HG02759 (cell line): ENCODE measurements around the gene PNPLA7.
"Not testable (repeated sequence)": the region's sequence is repeated elsewhere in the genome, so short reads cannot be mapped to it uniquely, and the experiment has no call there.

Experiments
- ATAC-seq: cut with Tn5 transposase; IDR thresholded peaks from one replicate; pipeline ENCODE4 v1.9.1; 2021; ENCODE audit warnings: mild to moderate bottlenecking, moderate library complexity; ENCODE audit not compliant: unreplicated experiment

PNPLA7 gene

DNA sequence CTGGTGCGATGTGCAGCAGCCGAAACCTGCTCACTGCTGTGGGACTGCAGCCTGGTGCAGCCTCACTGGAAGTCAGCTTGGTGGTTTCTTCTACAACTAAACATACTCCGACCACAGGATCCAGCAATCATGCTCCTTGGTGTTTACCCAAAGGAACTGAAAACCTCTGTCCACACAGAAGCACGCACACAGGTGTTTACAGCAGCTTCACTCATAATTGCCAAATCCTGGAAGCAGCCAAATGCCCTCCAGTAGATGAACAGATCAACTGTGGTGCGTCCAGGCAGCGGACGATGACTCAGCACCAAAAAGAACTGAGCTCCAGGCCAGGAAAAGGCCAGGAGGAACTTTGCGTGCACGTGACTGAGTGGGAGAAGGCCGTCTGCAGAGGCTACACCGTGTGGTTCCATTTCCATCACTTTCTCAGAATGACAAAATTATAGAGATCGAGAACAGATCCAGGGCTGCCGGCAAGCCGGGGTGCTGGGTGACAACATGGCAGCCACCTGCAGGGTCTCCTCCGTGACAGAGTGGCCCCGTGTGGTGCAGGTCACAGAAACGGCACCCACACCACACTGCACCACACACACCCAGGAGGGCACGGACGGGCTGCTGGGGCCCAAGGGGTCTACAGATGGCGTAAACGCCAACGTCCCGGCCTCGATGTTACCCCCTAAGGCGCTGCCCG lies 68.0 kb downstream of the PNPLA7 start:
- no peak for ATAC-seq

DNA sequence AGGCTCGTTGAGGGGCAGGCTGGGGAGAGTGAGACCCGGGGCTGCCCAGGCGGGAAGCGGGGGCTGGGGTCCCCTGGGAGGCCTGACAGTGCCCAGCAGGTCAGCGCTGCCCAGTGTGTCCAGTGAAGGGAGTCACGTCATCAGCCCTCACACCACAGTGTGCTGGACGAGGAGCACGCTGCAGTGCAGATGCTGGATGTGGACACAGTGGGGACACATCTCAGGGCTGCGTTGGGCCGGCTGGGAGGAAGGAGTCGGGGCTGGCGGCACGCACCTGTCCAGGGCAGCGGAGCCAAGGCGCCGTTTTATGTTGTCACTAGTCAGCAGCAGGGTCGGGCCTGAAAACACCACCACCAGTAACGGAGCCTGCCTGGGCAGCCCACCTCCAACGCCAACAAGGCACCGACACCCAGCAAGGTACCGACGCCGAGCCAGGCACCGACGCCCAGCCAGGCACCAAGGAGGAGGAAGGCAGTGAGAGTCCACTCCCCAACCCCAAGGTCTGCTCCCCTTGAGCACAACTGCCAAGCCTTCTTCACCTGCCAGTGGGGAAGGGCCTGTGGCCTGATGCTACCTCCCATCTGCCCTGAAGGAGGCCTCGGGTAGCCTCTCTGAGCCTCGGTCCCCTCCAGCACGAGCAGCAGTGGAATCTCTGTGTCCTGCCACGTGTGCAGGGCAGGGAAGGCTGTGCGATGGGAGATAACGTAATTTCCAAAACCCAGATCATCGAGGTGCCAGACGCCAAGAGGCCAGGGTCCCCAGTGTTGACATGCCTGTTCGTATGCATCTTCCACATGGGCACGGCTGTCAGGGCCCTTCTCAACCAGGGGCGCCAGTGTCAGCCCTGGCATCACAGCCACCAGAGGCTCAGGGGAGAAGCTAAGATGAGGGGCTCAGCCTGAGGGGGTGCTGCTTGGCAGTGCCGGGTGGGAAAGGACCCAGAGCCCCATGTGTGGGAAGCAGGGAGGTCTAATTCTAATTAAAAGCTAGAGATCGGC lies 69.2 kb downstream of the PNPLA7 start:
- ATAC-seq: no peak

DNA sequence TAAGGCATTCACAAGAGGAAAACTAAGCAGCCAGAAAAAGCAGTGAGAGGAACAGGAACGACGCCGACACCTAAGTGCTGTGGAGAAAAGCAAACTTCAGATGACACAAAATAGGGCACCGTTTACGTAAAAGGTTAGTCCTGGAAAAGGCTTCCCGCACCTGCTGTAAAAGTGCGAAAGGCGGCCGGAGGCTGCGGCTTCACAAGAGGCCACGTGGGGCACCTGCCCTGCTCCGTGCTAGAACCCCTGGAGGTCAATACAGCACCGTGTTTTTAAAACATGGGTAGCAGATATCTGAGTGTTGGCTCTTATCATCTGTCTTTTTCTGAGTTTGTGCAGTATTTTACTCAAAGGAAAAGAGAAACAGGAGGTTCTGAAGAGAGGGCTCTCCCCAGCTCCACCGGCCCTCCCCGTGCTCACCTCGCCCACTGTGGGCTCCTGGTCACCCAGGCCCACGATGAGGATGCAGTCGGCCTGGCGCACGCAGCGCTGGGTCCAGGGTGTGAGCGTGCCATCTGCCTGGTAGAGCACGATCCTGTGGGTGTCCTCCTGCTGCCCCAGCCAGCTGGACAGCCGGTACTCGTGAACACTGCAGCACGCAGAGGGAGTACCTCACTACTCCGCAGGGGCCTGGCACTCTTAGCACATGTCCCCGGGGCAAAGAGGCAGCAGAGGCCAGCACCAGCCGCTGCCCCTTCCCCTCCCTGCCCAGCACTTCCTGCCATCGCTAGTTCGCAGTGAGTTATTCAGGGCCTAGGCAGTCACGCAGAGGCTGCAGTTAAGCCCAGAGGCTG lies 70.1 kb downstream of the PNPLA7 start:
- ATAC-seq: no peak

DNA sequence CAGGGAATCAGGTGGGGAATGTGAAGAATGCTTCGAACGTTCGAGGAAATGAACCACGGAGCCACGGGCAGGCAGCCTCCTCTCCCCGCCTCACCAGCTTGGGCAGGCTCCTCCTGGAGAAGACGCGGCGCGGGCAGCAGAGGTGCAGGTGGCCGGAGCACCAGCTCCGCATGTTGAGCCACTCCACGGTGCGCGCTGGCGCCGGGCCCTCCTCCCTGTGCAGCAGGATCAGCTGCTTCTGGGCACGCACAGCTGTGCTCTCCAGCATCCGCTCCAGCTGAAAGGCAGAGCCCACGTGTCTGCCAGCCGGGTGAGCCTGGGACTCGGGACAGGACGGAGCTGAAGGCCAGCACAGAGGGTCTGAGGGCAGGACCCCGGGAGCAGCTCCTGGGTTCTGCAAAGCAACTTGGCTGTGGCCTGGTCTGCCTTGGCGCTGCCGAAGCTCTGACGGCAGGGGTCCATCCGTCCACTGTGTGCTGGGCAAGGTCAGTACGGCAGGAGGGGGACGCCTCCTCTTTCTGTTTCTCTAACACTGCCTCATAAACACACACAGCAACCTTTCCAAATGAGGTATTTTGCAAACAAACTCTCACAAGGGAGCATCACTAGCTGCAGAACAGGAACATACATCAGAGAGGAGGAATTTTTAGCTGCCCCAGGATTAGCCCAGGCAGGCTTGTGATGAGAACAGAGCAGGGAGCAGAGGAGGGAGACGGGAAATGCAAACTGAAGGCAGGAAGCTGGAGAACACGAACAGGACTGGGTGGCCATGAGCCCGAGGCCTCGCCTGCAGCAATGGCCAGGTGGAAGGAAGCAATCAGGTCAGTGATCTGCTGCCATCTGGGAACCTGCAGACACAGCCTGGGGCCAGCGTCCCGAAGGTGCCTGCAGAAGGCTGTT lies 71.0 kb downstream of the PNPLA7 start:
- ATAC-seq: no peak

DNA sequence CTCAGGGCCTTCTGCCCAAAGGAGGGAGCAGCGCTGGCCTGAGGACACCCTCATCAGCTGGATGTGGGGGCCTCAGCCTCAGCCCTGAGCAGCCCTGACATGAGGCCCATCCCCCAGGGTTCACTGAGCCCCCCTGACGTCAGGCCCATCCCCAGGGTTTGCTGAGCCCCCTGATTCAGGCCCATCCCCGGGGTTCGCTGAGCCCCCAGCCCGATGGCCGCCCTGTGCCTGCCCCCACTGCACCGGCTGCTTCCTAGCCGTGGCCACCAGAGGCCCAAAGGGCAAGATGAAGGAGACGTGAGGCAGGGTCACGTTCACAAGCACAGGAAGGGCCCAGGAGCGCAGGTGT lies 71.6 kb downstream of the PNPLA7 start:
- no peak for ATAC-seq

DNA sequence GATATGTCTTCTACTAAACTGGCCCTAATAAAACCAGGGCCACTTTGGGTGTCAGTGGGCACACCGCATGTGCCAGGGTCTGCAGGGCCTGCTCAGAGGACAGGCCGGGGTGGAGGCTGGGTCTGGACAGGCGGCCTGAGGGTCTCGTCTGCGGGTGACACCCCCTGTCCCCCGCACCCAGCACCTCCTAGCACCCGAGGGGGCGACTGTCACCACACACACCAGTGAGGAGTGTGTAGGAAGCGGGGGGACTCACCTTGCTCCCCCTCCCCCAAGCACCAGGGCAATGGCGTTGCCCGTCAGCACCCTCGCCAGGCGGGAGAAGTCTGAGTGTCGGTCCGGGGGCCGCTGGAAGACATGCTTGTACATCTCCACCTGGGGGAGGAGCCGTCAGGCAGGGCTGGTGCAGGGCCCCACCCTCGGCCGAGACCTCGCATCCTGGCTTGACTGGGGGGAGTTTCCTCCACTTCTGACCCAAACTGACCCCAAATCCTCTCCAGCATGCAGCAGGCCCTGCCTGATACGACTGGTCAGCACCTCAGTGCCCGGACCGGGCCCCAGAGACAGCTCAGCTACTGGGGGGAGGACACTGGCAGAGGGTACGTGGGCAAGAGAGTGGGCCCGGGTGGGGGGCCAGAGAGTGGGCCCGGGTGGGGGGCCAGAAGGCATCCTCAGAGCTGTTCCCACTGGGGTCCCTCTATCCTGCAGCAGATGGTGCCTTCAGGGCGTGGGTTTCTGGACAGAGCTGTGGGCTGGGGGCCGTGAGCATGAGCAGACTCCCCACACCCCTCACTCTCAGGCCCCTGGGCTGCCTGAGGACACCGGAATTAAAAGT lies 72.2 kb downstream of the PNPLA7 start:
- ATAC-seq: no peak

DNA sequence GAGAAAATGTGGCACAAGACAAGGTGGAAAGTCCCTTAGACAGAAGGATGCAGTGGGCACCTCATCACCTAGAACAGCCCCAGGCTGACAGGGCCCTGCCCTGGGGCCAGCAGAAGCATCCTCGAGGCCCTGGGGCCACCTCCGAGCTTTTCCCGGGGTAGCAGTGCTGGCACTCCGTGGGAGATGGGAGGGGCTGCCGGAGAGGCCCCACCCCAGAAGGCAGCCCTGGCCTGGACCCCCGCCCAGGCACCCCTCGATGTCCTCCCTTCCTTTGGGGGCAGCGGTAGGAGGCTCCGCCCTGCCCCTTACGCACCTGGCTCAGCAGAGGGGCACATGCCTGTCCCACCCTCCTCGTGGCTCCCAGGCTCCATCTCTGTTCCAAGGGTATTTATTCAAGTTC lies 73.3 kb downstream of the PNPLA7 start:
- ATAC-seq: no peak

DNA sequence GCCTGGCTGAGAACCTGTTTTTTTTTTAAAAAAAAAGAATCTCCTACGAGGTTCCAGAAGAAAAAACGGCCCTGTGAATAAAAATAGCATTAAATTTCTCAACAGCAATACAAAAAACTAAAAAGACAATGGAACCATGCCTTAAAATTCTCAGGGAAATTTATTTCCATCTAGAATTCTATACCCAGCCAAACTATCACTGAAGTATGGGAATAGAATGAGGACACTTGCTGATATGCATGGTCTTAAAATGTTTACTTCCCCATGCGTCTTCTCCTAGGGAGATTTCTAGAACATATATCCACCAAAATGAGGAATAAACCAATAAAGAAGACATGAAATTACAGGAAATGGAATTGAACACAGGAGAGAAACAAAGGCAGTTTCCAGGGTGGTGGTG lies 74.5 kb downstream of the PNPLA7 start:
- ATAC-seq: no peak

DNA sequence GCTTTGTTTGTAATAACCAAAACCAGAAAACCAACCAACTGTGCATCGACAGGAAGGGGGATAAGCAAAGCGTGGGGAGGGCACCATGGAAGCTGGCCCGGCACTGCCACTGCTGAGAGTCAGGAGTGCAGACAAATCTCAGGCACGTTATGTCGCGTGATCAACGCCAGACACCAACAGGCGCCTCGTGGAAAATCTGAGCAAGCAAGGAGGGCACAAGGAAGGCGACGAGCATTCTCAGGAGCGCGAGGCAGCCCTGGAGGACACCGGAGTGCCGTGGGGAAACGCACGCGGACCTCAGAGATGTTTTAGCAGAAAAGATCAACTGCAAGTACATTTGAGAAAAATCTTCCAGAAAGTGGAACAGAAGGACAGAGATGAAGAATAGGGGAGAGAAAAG lies 75.9 kb downstream of the PNPLA7 start:
- no peak for ATAC-seq

DNA sequence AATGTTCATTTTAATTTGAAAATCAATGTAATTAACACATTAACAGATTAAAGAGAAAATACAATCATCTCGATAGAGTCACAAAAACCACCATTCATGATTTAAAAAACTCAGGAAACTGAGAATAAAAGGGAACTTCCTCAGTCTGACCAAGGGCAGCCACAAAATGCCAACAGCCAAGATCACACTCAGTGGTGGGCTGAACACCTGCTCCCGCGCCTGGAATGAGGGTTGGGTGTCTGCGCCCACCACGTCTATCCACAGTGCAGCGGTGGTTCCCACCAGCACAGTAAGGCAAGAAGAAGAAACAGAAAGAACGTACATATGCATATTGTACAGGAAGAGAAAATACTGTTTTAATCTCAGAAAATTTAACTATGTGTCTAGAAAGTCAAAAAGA lies 79.4 kb downstream of the PNPLA7 start:
- ATAC-seq: no peak

DNA sequence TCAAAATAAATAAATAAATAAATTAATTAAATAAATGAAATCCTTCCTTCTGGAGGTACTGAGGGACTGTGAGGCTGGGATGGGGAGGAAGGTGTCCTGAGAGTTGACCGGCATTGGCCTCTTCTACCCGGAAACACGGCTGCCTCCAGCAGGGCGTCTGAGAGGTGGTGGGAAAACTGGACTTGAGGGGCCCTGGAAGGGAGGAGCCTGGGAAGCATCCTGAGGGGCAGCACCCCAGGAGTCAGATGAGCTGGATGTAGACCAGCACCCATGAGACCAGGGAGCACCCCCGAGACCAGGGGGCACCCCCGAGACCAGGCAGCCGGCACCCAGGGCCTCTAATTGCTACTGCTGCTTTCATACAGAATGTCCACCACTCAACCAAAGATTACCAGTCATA lies 82.3 kb downstream of the PNPLA7 start:
- no peak for ATAC-seq

DNA sequence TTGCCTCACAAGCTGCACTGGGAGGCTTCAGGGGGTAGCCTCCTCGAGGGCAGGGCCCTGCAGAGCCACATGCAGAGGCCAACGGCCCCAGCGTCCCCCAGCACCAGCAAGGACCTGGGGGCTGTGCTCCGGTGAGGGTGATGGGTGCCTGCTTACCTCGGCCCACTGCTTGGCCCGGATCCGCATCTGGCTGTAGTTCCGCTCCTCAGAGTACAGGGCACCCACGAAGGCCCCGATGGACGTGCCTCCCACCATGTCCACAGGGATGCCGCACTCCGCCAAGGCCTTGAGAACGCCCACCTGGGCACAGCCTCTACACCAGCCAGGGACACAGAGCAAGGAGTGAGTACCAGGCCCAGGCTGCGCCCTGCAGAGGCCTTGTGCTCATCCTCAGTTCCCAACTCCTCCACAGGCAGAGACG lies 83.0 kb downstream of the PNPLA7 start:
- ATAC-seq: no peak

DNA sequence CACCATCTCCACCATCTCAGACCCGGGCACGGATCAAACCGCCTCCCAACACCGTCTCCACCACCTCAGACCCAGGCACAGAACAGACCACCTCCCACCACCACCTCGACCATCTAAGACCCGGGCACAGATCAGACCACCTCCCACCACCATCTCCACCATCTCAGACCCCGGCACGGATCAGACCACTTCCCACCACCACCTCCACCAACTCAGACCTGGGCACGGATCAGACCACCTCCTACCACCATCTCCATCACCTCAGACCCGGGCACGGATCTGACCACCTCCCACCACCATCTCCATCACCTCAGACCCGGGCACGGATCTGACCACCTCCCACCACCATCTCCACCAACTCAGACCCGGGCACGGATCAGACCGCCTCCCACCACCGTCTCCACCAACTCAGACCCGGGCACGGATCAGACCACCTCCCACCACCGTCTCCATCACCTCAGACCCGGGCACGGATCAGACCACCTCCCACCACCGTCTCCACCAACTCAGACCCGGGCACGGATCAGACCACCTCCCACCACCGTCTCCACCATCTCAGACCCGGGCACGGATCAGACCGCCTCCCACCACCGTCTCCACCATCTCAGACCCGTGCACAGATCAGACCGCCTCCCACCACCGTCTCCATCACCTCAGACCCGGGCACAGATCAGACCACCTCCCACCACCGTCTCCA lies 83.7 kb downstream of the PNPLA7 start:
- not testable (repeated sequence) for ATAC-seq

DNA sequence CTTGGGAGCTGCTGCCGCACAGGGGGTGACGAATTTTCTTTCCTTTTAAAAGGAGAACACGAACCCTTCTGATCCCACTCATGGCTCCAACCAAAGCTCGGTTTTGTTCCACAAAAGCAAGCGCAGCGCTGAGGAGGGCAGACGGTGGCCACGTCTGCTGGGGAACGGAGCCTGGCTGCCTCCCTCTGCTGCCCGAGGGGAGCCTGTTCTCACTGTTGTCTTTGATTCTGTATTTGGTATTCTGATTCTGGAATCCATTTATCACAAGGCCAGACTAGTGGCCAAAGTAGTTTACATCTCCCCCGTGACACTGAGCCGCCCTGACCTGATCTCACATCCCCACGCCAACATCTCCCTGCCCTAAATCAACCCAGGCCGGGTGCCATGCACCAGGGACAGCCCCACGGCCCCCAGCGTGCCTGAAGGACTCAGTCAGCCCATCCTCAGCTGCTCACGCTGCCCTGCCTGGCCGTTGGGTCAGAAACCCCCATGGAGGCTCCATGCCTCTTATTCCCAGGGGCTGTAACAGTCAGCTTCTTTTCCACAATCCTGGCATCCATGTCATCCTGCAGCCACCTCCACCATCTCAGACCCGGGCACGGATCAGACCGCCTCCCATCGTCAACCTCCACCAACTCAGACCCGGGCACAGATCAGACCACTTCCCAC lies 84.3 kb downstream of the PNPLA7 start:
- ATAC-seq: no peak

DNA sequence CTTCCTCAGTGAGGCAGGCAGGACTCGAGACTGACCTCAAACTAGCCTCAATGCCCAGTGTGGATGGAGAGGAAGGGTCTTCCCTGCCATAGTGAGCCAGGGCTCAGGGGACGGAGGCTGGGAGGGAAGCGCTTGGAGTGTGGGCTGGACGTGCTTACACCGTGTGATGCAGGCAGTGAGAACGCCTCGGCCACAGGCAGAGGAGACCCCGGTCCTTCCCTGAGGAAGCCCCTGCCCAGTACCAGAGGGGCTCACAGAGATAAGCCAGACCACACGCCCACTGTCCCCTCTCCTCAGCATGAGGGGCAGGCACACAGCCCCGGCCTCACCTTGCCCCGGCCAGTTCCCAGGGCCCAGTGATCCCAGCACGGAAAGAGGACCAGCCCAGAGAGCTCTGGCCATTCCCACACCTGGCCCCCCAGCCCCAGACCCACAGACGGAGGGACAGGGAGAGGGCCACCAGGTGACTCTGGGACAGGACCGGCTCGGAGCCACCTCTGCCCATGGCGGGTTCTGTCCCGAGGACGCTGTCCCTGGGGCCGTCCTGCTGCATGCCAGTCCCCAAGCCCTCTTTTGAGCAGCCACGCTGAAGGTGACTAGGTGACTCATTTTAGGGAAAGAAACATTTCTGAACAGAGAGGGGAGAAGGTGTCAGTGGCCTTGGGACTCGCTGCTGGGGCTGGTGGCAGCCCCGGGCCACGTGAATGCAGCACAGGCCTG lies 85.0 kb downstream of the PNPLA7 start:
- ATAC-seq: no peak

DNA sequence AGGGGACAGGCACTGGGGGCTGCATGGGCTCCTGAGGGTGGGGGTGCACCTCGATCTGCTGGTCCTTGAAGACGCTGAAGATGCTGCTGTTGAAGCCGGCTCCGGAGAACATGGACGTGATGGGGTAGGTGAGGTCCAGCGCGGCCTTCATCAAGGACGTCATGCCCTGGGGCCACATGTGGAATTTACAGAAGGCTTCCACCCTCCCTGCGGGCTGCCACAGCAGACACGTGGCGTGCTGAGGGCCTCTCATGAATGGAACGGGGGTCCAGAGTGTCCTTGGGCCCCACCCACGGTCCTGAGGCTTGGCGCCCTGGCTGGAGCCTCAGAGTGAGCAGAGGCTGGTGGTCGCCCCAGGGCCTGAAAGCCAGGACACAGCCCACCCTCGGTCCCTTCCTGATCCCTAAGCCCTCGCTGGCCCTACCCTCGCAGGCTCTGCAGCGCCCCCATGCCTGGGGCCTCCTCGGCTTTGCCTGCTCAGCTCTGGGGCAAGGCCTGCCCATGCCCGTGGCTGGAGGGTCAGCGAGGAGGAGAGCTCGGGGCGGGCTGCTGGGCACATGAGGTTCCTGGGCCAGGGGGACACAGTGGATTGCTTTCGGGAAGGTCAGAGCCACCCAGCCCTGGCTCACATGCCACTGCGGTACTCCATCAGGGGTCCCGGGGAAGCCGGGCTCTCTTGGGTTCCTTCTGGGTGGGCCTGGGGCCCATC lies 85.8 kb downstream of the PNPLA7 start:
- no peak for ATAC-seq

DNA sequence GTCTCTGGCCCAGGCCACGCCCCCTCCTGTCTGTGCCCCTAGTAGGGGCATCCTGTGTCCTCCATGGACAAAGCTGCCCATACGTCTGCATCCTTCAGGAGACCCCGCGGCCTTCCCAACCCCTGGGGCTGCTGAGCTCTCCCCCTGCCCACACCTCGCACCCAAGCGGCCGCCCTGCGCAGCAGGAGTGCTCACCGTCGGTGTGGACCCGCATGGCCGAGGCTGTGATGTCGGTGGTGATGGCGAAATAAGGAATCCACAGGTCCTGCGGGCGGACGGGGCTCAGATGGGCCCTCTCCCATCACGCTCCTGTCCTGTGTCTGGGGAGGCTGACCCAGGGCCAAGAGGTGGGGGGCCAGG lies 86.3 kb downstream of the PNPLA7 start:
- no peak for ATAC-seq
